Neural cell (in vitro differentiated cells): ENCODE data around the gene ARHGAP10. TPM values are rescaled to one million over a fixed set of nuclear protein-coding genes. Genes with fewer than 3 reads are reported as not detected.

Source experiments
- H2AFZ ChIP-seq: fragments of 200-600, 300-800 bp; sonication (generic), shearing (Covaris generic); 2 replicates; pipeline ENCODE4 v1.6.0; 2014; ENCODE audit warnings: low read depth, mild to moderate bottlenecking, antibody characterized with exemption, low read length, moderate library complexity
- H3F3A ChIP-seq: fragments of 200-600 bp; shearing (Covaris generic); 2 replicates; pipeline ENCODE4 v1.6.1; 2016; ENCODE audit warnings: mild to moderate bottlenecking, moderate library complexity, mixed read lengths, antibody characterized with exemption, low read length; ENCODE audit not compliant: insufficient read depth, poor library complexity, severe bottlenecking
- H3K27ac ChIP-seq: fragments of 200-600, 300-800 bp; sonication (generic), shearing (Covaris generic); 2 replicates; pipeline ENCODE4 v1.5.1; 2014; ENCODE audit warnings: mild to moderate bottlenecking, low read length, moderate library complexity
- H3K27me3 ChIP-seq: fragments of 300-800, 200-600 bp; sonication (generic), shearing (Covaris generic); 2 replicates; pipeline ENCODE4 v1.6.0; 2014; ENCODE audit warnings: mild to moderate bottlenecking, low read depth, low read length, moderate library complexity; ENCODE audit not compliant: insufficient read depth
- H3K36me3 ChIP-seq: fragments of 300-800, 200-600 bp; sonication (generic), shearing (Covaris generic); 2 replicates; pipeline ENCODE4 v1.5.1; 2014; ENCODE audit warnings: mild to moderate bottlenecking, antibody characterized with exemption, low read length, moderate library complexity; ENCODE audit not compliant: insufficient read depth
- H3K4me2 ChIP-seq: fragments of 300-800, 200-600 bp; sonication (generic), shearing (Covaris generic); 2 replicates; pipeline ENCODE4 v1.6.0; 2014; ENCODE audit warnings: mild to moderate bottlenecking, low read length
- H3K4me3 ChIP-seq: fragments of 300-800, 200-600 bp; sonication (generic), shearing (Covaris generic); 2 replicates; pipeline ENCODE4 v1.5.1; 2014; ENCODE audit warnings: mild to moderate bottlenecking, low read length, moderate library complexity
- H3K79me2 ChIP-seq: fragments of 200-600 bp; shearing (Covaris generic); replicated peaks from 2 replicates; pipeline ENCODE4 v1.6.0; 2014; ENCODE audit warnings: mild to moderate bottlenecking, low read length, moderate library complexity; ENCODE audit not compliant: insufficient read depth
- H3K9ac ChIP-seq: fragments of 300-800, 200-600 bp; sonication (generic), shearing (Covaris generic); 2 replicates; pipeline ENCODE4 v1.6.1; 2016; ENCODE audit warnings: mild to moderate bottlenecking, low read length, mixed read lengths
- H3K9me2 ChIP-seq: fragments of 200-600 bp; shearing (Covaris generic); 2 replicates; pipeline ENCODE4 v1.6.1; 2016; ENCODE audit warnings: mild to moderate bottlenecking, low read length, mixed read lengths; ENCODE audit not compliant: insufficient read depth
- H3K9me3 ChIP-seq: fragments of 200-600, 300-800 bp; sonication (generic), shearing (Covaris generic); 2 replicates; pipeline ENCODE4 v1.6.1; 2016; ENCODE audit warnings: mild to moderate bottlenecking, mixed run types, low read length, moderate library complexity, mixed read lengths
- H4K20me1 ChIP-seq: fragments of 200-600 bp; shearing (Covaris generic); 2 replicates; pipeline ENCODE4 v1.6.1; 2016; ENCODE audit warnings: mild to moderate bottlenecking, mixed run types; ENCODE audit not compliant: insufficient read depth
- CTCF ChIP-seq: fragments of 450-650 bp; IDR thresholded peaks from 2 replicates; pipeline ENCODE4 v1.5.1; 2014; ENCODE audit warnings: antibody characterized with exemption, mild to moderate bottlenecking, moderate library complexity; ENCODE audit not compliant: poor library complexity, severe bottlenecking
- EP300 ChIP-seq: fragments of 450-650 bp; conservative IDR thresholded peaks from 2 replicates; pipeline ENCODE4 v1.6.1; 2014; ENCODE audit warnings: antibody characterized with exemption, mild to moderate bottlenecking, moderate library complexity; ENCODE audit not compliant: poor library complexity, severe bottlenecking
- EZH2 ChIP-seq: fragments of 200-600, 300-800 bp; shearing (Covaris generic), sonication (generic); IDR thresholded peaks from 2 replicates; pipeline ENCODE4 v1.6.1; 2014; ENCODE audit warnings: antibody characterized with exemption, low read length, borderline replicate concordance, mild to moderate bottlenecking; ENCODE audit not compliant: insufficient read depth, poor library complexity, severe bottlenecking
- MXI1 ChIP-seq: fragments of 450-650 bp; conservative IDR thresholded peaks from 2 replicates; pipeline ENCODE4 v1.6.1; 2014; ENCODE audit warnings: antibody characterized with exemption, mild to moderate bottlenecking; ENCODE audit not compliant: poor library complexity, severe bottlenecking
- POLR2AphosphoS5 ChIP-seq: IDR thresholded peaks from 2 replicates; pipeline ENCODE4 v1.6.1; 2012
- RAD21 ChIP-seq: fragments of 450-650 bp; conservative IDR thresholded peaks from 2 replicates; pipeline ENCODE4 v1.6.1; 2014; ENCODE audit warnings: antibody characterized with exemption, mild to moderate bottlenecking, moderate library complexity
- REST ChIP-seq: IDR thresholded peaks from 2 replicates; pipeline ENCODE4 v1.6.1; 2012; ENCODE audit warnings: borderline replicate concordance
- SMC3 ChIP-seq: fragments of 450-650 bp; conservative IDR thresholded peaks from 2 replicates; pipeline ENCODE4 v1.6.1; 2014; ENCODE audit warnings: antibody characterized with exemption, mild to moderate bottlenecking, moderate library complexity; ENCODE audit not compliant: poor library complexity
- TAF1 ChIP-seq: IDR thresholded peaks from 2 replicates; pipeline ENCODE4 v1.6.1; 2012; ENCODE audit warnings: low read depth
- polyA plus RNA-seq: library from polyadenylated mRNA; depleted of rRNA; stranded (reverse); fragments of >200 nt; gene quantifications from 2 replicates; pipeline ENCODE4 v1.2.3, GENCODE V29; 2014

ARHGAP10 gene
- polyA plus RNA-seq, 1 donor from 2014 or later = 1.2 TPM

GRCh38 chr4:147801820-147802219 is 69.9 kb downstream of the ARHGAP10 start:
- no peak overlapping the region for H2AFZ ChIP-seq
- no peak overlapping the region for H3K4me2 ChIP-seq
- no peaks in the 10 kb centered on the region for H3K36me3 ChIP-seq
- H4K20me1 ChIP-seq = no peaks in the 10 kb centered on the region
- no peaks in the 10 kb centered on the region for H3K79me2 ChIP-seq
- no peak for TF ChIP-seq EP300
- no peaks in the 10 kb centered on the region for H3K9me3 ChIP-seq
- no peaks in the 10 kb centered on the region for H3K9me2 ChIP-seq
- H3K9ac ChIP-seq = no peak overlapping the region
- H3K27ac ChIP-seq = no peak overlapping the region
- H3F3A ChIP-seq = no peaks in the 10 kb centered on the region
- H3K27me3 ChIP-seq = no peaks in the 10 kb centered on the region
- H3K4me3 ChIP-seq = no peak overlapping the region

GRCh38 chr4:147802346-147802745 is 70.5 kb downstream of the ARHGAP10 start:
- Histone ChIP-seq H3K79me2 (no peaks in the 10 kb centered on the region), H3K4me3 (no peak overlapping the region), H3K36me3 (no peaks in the 10 kb centered on the region), H3K4me2 (no peak overlapping the region), H3K27me3 (no peaks in the 10 kb centered on the region), H3F3A (no peaks in the 10 kb centered on the region), H3K9me3 (no peaks in the 10 kb centered on the region), H4K20me1 (no peaks in the 10 kb centered on the region), H3K9me2 (no peaks in the 10 kb centered on the region), H3K9ac (no peak overlapping the region), H2AFZ (no peak overlapping the region), H3K27ac (no peak overlapping the region)
- TF ChIP-seq REST = no peak
- no peak for TF ChIP-seq TAF1
- TF ChIP-seq SMC3 = no peak
- no peak for TF ChIP-seq POLR2AphosphoS5
- TF ChIP-seq EZH2 = no peak
- no peak for TF ChIP-seq MXI1
- no peak for TF ChIP-seq EP300
- TF ChIP-seq RAD21 = no peak
- TF ChIP-seq CTCF = no peak

- H3K9me2 ChIP-seq = no peaks in the 10 kb centered on the region
- TF ChIP-seq REST (no peak), EP300 (no peak), TAF1 (no peak)
- H3K27ac ChIP-seq = no peak overlapping the region
- no peaks in the 10 kb centered on the region for H3K27me3 ChIP-seq
- no peaks in the 10 kb centered on the region for H3K36me3 ChIP-seq
- no peaks in the 10 kb centered on the region for H3K9me3 ChIP-seq
- H3K4me3 ChIP-seq = no peak overlapping the region
- no peak overlapping the region for H3K9ac ChIP-seq
- no peaks in the 10 kb centered on the region for H4K20me1 ChIP-seq
- no peak overlapping the region for H3K4me2 ChIP-seq
- no peaks in the 10 kb centered on the region for H3K79me2 ChIP-seq
- H3F3A ChIP-seq = no peaks in the 10 kb centered on the region
- no peak overlapping the region for H2AFZ ChIP-seq
Measured at GRCh38 chr4:147805946-147806345, 74.1 kb downstream of the ARHGAP10 start.
